ENCODE measurements around the gene RAB31. TPM values are rescaled to one million over a fixed set of nuclear protein-coding genes. Genes with fewer than 3 reads are reported as not detected.

The RAB31 gene
- total RNA-seq, 4 donors from 2014 or later: 3.2 to 7.1 (median 4.4) TPM

DNA sequence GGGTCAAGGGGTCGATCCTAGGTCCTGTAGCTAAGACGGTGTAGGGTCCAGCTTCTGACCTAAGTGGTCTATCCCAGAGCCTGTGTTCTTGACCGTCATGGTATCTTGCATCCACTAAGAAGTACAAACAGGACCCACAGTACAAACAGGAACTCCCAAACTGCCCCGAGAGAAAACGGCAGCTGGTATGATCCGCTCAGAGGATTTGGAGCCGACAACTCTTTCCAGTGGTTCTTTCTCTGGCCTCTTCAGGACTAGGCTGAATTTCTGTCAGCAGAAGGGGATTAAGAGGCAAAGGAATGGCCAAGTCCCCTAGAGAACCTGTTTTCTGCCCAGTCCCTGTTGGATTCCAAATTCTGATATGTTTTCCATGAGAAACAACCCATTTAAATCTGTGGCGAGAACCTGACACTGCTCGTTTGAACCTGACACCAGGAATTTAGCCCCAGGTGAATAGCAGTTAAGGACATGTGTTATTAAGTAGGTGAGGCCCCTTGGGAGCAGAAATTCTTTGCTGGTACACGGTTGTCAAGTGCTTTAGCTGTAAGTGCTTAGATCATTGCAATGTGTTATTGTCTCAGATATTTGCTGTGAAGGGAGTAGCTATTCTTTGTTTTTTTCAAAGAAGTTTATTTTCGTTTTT, 127.1 kb downstream of the RAB31 start:
- Histone ChIP-seq H3K27me3 (no peaks in the 10 kb centered on the region), H3K9me3 (no peaks in the 10 kb centered on the region), H3K4me1 (peaks cover 23 to 35% of the 10 kb centered on the region in 2 donors), H3K27ac (peak overlapping the region; percentile 45 to 73 (median 68)), H3K36me3 (no peaks in the 10 kb centered on the region), H3K4me3 (peak overlapping the region in 1 of 4 donors; percentile 13)
- in situ Hi-C loops (cut with MboI; ENCODE audit: low sequenced_read_pairs in 4 of 4) (no loop called here), intact Hi-C loops (cut with DNase I; ENCODE audit: low total_unique reads) (no loop called here)
- ATAC-seq (peak; percentile 37 to 70), DNase-seq (no peak)
- TF ChIP-seq, protein P1, sequence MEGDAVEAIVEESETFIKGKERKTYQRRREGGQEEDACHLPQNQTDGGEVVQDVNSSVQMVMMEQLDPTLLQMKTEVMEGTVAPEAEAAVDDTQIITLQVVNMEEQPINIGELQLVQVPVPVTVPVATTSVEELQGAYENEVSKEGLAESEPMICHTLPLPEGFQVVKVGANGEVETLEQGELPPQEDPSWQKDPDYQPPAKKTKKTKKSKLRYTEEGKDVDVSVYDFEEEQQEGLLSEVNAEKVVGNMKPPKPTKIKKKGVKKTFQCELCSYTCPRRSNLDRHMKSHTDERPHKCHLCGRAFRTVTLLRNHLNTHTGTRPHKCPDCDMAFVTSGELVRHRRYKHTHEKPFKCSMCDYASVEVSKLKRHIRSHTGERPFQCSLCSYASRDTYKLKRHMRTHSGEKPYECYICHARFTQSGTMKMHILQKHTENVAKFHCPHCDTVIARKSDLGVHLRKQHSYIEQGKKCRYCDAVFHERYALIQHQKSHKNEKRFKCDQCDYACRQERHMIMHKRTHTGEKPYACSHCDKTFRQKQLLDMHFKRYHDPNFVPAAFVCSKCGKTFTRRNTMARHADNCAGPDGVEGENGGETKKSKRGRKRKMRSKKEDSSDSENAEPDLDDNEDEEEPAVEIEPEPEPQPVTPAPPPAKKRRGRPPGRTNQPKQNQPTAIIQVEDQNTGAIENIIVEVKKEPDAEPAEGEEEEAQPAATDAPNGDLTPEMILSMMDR (IDR thresholded peaks at IDR 0.05 in 4 of 5, conservative IDR thresholded peaks at IDR 0.05 in 1 of 5): no peak
- TF ChIP-seq POLR2A (IDR thresholded peaks at IDR 0.05): no peak

DNA sequence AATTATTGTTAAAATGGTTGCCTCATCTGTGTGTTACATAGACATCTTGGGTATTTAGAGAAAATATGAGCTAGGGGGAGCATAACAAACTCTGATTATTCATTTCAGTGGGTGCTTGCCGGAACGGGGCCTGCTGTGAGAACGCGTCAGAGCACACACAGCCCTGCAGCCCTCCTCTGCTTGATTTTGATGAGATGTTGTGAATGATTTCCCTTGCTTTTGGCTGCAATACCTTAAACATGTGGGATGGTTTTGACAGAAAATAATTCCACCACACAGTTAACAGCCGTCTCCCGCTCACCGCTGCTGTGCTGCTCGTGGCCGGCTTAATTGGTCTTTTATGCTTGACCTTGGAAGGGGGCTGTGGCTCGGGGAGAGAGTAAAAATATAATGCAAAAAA, 127.7 kb downstream of the RAB31 start:
- intact Hi-C loops (cut with DNase I; ENCODE audit: low total_unique reads) (no loop called here), in situ Hi-C loops (cut with MboI; ENCODE audit: low sequenced_read_pairs in 4 of 4) (no loop called here)
- no peaks in the 10 kb centered on the region for H3K27me3 ChIP-seq
- no peak for DNase-seq
- peak overlapping the region; percentile 45 to 73 (median 68) for H3K27ac ChIP-seq
- peaks cover 23 to 35% of the 10 kb centered on the region in 2 donors for H3K4me1 ChIP-seq
- no peaks in the 10 kb centered on the region for H3K9me3 ChIP-seq
- no peak overlapping the region for H3K4me3 ChIP-seq
- H3K36me3 ChIP-seq: no peaks in the 10 kb centered on the region
- TF ChIP-seq POLR2A (IDR thresholded peaks at IDR 0.05): no peak
- TF ChIP-seq, protein P1 (IDR thresholded peaks at IDR 0.05 in 4 of 5, conservative IDR thresholded peaks at IDR 0.05 in 1 of 5): no peak
- ATAC-seq: peak in 1 of 2 donors; percentile 31

DNA sequence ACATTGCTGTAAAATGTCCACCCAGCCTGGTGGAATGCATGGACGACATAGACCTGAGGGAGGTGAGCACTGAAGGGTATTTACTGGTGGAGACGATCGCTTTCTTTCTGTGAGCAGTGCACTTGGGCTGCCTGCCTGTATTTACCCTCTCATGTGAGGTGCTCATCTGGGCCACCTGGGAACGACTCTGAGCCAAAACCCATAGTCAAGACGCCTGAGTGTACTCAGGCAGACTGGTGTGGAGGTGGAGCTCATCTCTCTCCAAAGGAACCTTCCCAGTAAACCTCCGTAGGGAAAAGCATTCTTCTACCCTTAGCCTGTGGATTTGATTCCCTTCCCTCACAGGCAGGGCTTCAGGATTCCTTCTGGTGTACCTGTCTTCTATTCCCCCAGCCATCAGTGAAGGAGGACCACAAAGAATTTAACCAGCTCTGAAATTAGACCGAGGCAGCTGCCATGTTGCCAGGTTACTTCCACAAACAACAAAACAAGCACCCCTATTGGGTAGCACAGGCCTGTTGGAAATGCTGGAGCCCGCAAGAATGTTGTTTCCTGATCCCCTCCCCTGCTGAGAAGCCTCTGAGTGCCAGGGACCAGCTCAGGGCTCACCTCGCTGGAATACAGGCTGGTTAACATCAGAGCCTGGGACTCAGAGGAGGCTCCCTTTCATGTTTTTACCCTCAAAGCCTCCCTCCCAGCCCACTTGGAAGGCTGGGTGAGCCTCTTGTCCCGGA, 130.2 kb downstream of the RAB31 start:
- Histone ChIP-seq H3K27me3 (no peaks in the 10 kb centered on the region), H3K4me1 (peaks cover 34 to 52% of the 10 kb centered on the region in 2 donors), H3K36me3 (no peaks in the 10 kb centered on the region), H3K27ac (peak overlapping the region; percentile 0 to 65 (median 44)), H3K9me3 (no peaks in the 10 kb centered on the region), H3K4me3 (no peak overlapping the region)
- DNase-seq: no peak
- in situ Hi-C loops (cut with MboI; ENCODE audit: low sequenced_read_pairs in 4 of 4) (no loop called here), intact Hi-C loops (cut with DNase I; ENCODE audit: low total_unique reads) (no loop called here)
- peak in 1 of 2 donors; percentile 43 for ATAC-seq
- TF ChIP-seq, protein P1 (IDR thresholded peaks at IDR 0.05 in 4 of 5, conservative IDR thresholded peaks at IDR 0.05 in 1 of 5): no peak
- TF ChIP-seq POLR2A (IDR thresholded peaks at IDR 0.05): no peak

DNA sequence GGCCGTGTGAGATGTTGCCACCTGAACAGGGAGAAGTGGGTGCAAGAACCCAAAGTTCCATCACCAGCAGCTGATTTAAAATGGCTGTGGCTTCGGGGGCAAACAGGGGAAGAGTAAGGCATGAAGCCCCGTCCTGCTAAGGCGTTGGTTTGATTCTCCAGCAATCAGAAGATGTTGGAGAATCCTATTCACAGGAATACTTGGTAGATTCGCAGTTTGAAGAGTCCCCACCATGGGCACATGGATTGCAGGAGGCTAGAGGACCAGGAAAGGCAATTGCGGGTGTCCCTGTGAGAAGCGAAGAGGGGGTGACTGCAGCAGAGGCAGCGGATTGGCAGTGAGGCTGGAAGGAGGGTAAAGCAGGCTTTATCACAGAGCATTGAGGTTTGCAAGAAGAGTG, 131.1 kb downstream of the RAB31 start:
- Histone ChIP-seq H3K9me3 (no peaks in the 10 kb centered on the region), H3K4me3 (no peak overlapping the region), H3K4me1 (peaks cover 34 to 52% of the 10 kb centered on the region in 2 donors), H3K36me3 (no peaks in the 10 kb centered on the region), H3K27me3 (no peaks in the 10 kb centered on the region), H3K27ac (peak overlapping the region in 2 of 4 donors; percentile 53 to 65)
- in situ Hi-C loops (cut with MboI; ENCODE audit: low sequenced_read_pairs in 4 of 4): no loop called here
- DNase-seq (no peak), ATAC-seq (no peak)
- TF ChIP-seq, protein P1 (IDR thresholded peaks at IDR 0.05 in 4 of 5, conservative IDR thresholded peaks at IDR 0.05 in 1 of 5): no peak
- TF ChIP-seq POLR2A (IDR thresholded peaks at IDR 0.05): no peak
- intact Hi-C loops (cut with DNase I; ENCODE audit: low total_unique reads): no loop called here

Measured in gastrocnemius medialis (tissue), 4 donors.